GM12878 (cell line): ENCODE measurements around the gene MRPL42. TPM values are rescaled to one million over a fixed set of nuclear protein-coding genes. Genes with fewer than 3 reads are reported as not detected.

Source experiments
- RAD21 ChIP-seq: IDR thresholded peaks from 2 replicates; pipeline ENCODE4 v1.6.1; 2011; ENCODE audit warnings: mild to moderate bottlenecking, low read depth, low read length, moderate library complexity; ENCODE audit not compliant: insufficient read depth
- SMC3 ChIP-seq: IDR thresholded peaks from 2 replicates; pipeline ENCODE4 v1.6.1; 2011; ENCODE audit warnings: low read length, improper control_type of control experiment, borderline replicate concordance
- ZNF24 ChIP-seq: fragments of 450-650 bp; IDR thresholded peaks from 2 replicates; pipeline ENCODE4 v1.6.1; 2017; ENCODE audit warnings: antibody characterized with exemption, mild to moderate bottlenecking
- ZNF592 ChIP-seq: fragments of 450-650 bp; IDR thresholded peaks from 2 replicates; pipeline ENCODE4 v1.6.1; 2017; ENCODE audit warnings: mild to moderate bottlenecking, moderate library complexity
- polyA plus RNA-seq, 11 experiments: library from polyadenylated mRNA; depleted of rRNA in 4 of 11; unstranded in 6 of 11; stranded (reverse) in 5 of 11; fragments of >200 nt; fragmentation: Nextera tagmentation in 4 of 11; fragmentation: Illumina TruSeq in 1 of 11; extraction: Ambion mirVana in 4 of 11; extraction: Trizol in 1 of 11; gene quantifications; 1 replicate in 1 of 11; 2 replicates in 10 of 11; pipeline versions ENCODE4 v1.2.1 to v1.2.3, GENCODE V29; 2011 to 2016; ENCODE audit warnings: inconsistent platforms in 2 of 11, missing spikeins in 2 of 11, low read depth in 1 of 11
- total RNA-seq, 4 experiments: library from RNA; depleted of rRNA in 3 of 4; stranded (reverse); fragments of >200 nt in 3 of 4; fragmentation: Illumina TruSeq in 1 of 4; extraction: Trizol in 1 of 4; gene quantifications; 2 replicates each; pipeline versions ENCODE4 v1.2.1 to v1.2.3, GENCODE V29; 2013 to 2021
- TF ChIP-seq, protein P1 (sequence below): fragments of 450-650 bp; IDR thresholded peaks from 2 replicates; pipeline ENCODE4 v1.6.1; 2017; ENCODE audit warnings: mild to moderate bottlenecking, moderate library complexity

Gene MRPL42
- total and polyA plus RNA-seq, 10 of the 15 experiments (the other 5 are each of a cell fraction or from before 2014, with no cell fraction given) = 65.1 to 427 (median 126) TPM

DNA sequence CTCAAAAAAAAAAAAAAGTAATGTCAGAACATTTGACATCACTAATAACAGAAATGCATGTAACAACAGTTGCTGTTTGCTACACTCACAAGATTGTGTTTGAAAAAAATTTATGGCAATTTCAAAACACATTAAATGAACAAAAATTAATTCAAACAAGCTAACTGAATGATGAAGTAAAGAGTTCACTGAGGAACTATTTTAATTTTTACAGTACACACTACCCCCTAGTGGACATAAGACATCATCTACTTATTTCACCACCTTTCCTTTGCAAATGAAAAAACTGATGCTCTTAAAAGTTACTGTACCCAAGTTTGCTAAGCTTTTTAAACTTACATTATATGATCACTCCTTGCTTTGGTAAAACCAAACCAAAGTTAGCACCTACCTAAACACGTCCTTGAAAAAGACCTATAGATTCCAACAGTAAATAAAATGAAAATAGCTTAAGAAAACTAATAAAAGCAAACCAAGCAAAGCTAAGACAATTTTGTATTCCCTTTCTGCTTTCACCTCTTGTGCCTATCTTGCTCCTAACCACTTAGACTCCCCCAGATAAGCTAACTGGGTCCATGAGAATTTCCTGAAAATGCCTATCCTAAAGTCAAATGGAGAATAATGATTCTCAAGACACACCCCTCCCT lies 47.8 kb upstream of the MRPL42 start (continued):
- TF ChIP-seq SMC3 = peak; percentile 46; the same call in 1 of the 2 replicates
- TF ChIP-seq, protein P1, sequence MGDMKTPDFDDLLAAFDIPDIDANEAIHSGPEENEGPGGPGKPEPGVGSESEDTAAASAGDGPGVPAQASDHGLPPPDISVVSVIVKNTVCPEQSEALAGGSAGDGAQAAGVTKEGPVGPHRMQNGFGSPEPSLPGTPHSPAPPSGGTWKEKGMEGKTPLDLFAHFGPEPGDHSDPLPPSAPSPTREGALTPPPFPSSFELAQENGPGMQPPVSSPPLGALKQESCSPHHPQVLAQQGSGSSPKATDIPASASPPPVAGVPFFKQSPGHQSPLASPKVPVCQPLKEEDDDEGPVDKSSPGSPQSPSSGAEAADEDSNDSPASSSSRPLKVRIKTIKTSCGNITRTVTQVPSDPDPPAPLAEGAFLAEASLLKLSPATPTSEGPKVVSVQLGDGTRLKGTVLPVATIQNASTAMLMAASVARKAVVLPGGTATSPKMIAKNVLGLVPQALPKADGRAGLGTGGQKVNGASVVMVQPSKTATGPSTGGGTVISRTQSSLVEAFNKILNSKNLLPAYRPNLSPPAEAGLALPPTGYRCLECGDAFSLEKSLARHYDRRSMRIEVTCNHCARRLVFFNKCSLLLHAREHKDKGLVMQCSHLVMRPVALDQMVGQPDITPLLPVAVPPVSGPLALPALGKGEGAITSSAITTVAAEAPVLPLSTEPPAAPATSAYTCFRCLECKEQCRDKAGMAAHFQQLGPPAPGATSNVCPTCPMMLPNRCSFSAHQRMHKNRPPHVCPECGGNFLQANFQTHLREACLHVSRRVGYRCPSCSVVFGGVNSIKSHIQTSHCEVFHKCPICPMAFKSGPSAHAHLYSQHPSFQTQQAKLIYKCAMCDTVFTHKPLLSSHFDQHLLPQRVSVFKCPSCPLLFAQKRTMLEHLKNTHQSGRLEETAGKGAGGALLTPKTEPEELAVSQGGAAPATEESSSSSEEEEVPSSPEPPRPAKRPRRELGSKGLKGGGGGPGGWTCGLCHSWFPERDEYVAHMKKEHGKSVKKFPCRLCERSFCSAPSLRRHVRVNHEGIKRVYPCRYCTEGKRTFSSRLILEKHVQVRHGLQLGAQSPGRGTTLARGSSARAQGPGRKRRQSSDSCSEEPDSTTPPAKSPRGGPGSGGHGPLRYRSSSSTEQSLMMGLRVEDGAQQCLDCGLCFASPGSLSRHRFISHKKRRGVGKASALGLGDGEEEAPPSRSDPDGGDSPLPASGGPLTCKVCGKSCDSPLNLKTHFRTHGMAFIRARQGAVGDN = no peak
- 0 out of 2 replicates have a peak, but pooled peaks have one; percentile 28 for TF ChIP-seq ZNF592
- 0 out of 2 replicates have a peak, but pooled peaks have one; percentile 20 for TF ChIP-seq ZNF24
- TF ChIP-seq RAD21 = peak; percentile 46; the same call in 1 of the 2 replicates
